ENCODE data around the gene EHD2.

DNA sequence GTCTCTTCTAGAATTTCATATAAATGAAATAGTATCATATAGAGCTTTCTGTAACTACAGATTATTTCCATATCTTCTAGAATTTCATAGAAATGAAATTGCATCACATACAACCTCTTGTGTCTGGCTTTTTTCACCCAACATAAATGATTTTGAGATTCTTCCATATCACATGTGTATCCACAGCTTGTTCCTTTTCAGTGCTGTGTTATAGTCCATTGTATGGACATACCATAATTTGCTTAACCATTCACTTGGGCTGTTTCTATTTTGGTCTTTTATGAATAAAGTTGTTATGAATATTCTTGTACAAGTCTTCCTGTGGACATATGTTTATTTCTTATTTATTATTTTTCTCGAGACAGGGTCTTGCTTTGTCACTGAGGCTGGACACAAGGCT is 79.4 kb downstream of the EHD2 start:
- TF ChIP-seq YY1 (IDR thresholded peaks at IDR 0.05; ENCODE audit: low read depth) (no peak), CREB1 (IDR thresholded peaks at IDR 0.05; ENCODE audit: low read depth) (no peak)

Measured in Ishikawa (cell line).